Measurements from ENCODE around the gene PSTPIP1. TPM values are rescaled to one million over a fixed set of nuclear protein-coding genes. Genes with fewer than 3 reads are reported as not detected.
A peak's percentile ranks its signal among the peaks of the same experiment; 100 is the strongest.
"Not testable (repeated sequence)": the region's sequence is repeated elsewhere in the genome, so short reads cannot be mapped to it uniquely, and the experiment has no call there.

Gene PSTPIP1
- polyA plus RNA-seq (ENCODE audit: low read depth in 6 of 6): 10 to 100 TPM; 15.6 to 34.1 (median 24.1) TPM

- H3K27ac Mint-ChIP-seq: peak within 1 kb of the TSS; percentile 93 to 98 (median 95)
These were observed at the start of gene PSTPIP1 for GRCh38 chr15:76994971-76995945. Gene PSTPIP1 (plus strand): TSS chr15:76995126. CDS start chr15:76995574, 448 bp downstream.

GRCh38 chr15:76945494-76946093, 49.3 kb upstream of the PSTPIP1 start:
- no peaks in the 10 kb centered on the region for H3K27me3 Mint-ChIP-seq
- H3K36me3 Mint-ChIP-seq: peaks cover 29 to 30% of the 10 kb centered on the region in 2 donors
- H3K9me3 Mint-ChIP-seq: no peaks in the 10 kb centered on the region
- peak overlapping the region in 5 of 6 donors; percentile 2 to 78 (median 71) for H3K27ac Mint-ChIP-seq
- DNase-seq: no peak
- ATAC-seq (ENCODE audit: low read depth in 2 of 2): no peak
- H3K4me3 Mint-ChIP-seq: peak overlapping the region in 1 of 8 donors; percentile 39
- peaks cover 25 to 37% (median 33%) of the 10 kb centered on the region in 3 donors for H3K4me1 Mint-ChIP-seq

More at GRCh38 chr15:76994971-76995945, at the start of gene PSTPIP1:
- no peaks in the 10 kb centered on the region for H3K27me3 Mint-ChIP-seq
- ATAC-seq (ENCODE audit: low read depth in 2 of 2) (peak; percentile 88 to 90), DNase-seq (peak; percentile 64)
- peaks cover 35 to 57% (median 44%) of the 10 kb centered on the region in 3 donors for H3K4me1 Mint-ChIP-seq
- H3K36me3 Mint-ChIP-seq: no peaks in the 10 kb centered on the region
- H3K9me3 Mint-ChIP-seq: no peaks in the 10 kb centered on the region
- peak within 1 kb of the TSS; percentile 87 to 98 (median 96) for H3K4me3 Mint-ChIP-seq

- peak overlapping the region in 7 of 8 donors; percentile 10 to 78 (median 65) for H3K4me3 Mint-ChIP-seq
- peak; percentile 7 for DNase-seq
- peaks cover 30 to 33% of the 10 kb centered on the region in 2 donors for H3K36me3 Mint-ChIP-seq
- H3K27ac Mint-ChIP-seq: peak overlapping the region; percentile 64 to 89 (median 78)
- H3K27me3 Mint-ChIP-seq: no peaks in the 10 kb centered on the region
- H3K4me1 Mint-ChIP-seq: peaks cover 25 to 37% (median 31%) of the 10 kb centered on the region in 3 donors
- ATAC-seq (ENCODE audit: low read depth in 2 of 2): peak; percentile 61 to 63
- H3K9me3 Mint-ChIP-seq: no peaks in the 10 kb centered on the region
These were observed 47.5 kb upstream of the PSTPIP1 start for GRCh38 chr15:76947454-76947853.

- Mint-ChIP-seq H3K4me3 (no peak overlapping the region), H3K27me3 (no peaks in the 10 kb centered on the region), H3K4me1 (peaks cover 19 to 25% (median 24%) of the 10 kb centered on the region in 3 donors), H3K36me3 (peaks cover 10 to 16% of the 10 kb centered on the region in 2 donors), H3K27ac (no peak overlapping the region), H3K9me3 (no peaks in the 10 kb centered on the region)
- ATAC-seq (ENCODE audit: low read depth in 2 of 2): no peak
- DNase-seq: no peak
These were observed 43.7 kb upstream of the PSTPIP1 start for GRCh38 chr15:76951220-76951619.

GRCh38 chr15:76953913-76954312, 41.0 kb upstream of the PSTPIP1 start:
- DNase-seq (no peak), ATAC-seq (ENCODE audit: low read depth in 2 of 2) (no peak)
- Mint-ChIP-seq H3K4me3 (no peak overlapping the region), H3K27me3 (no peaks in the 10 kb centered on the region), H3K9me3 (no peaks in the 10 kb centered on the region), H3K4me1 (no peaks in the 10 kb centered on the region), H3K27ac (no peak overlapping the region), H3K36me3 (peaks cover 1 to 8% of the 10 kb centered on the region in 2 donors)

GRCh38 chr15:76954744-76955143, 40.2 kb upstream of the PSTPIP1 start:
- Mint-ChIP-seq H3K4me1 (no peaks in the 10 kb centered on the region), H3K27ac (no peak overlapping the region), H3K4me3 (no peak overlapping the region), H3K36me3 (peaks cover 0 to 4% of the 10 kb centered on the region in 2 donors), H3K9me3 (no peaks in the 10 kb centered on the region), H3K27me3 (no peaks in the 10 kb centered on the region)
- DNase-seq (no peak), ATAC-seq (ENCODE audit: low read depth in 2 of 2) (no peak)

GRCh38 chr15:76961268-76962011, 33.5 kb upstream of the PSTPIP1 start:
- peak overlapping the region in 2 of 6 donors; percentile 21 to 32 for H3K27ac Mint-ChIP-seq
- no peaks in the 10 kb centered on the region for H3K9me3 Mint-ChIP-seq

GRCh38 chr15:76962337-76963013, 32.5 kb upstream of the PSTPIP1 start:
- Mint-ChIP-seq H3K4me1 (peaks cover 8 to 11% (median 9%) of the 10 kb centered on the region in 3 donors), H3K4me3 (peak overlapping the region in 2 of 8 donors; percentile 20 to 43), H3K9me3 (no peaks in the 10 kb centered on the region), H3K27ac (peak overlapping the region; percentile 4 to 71 (median 34)), H3K36me3 (no peaks in the 10 kb centered on the region), H3K27me3 (peaks cover 0 to 4% (median 0%) of the 10 kb centered on the region in 3 donors)
- ATAC-seq (ENCODE audit: low read depth in 2 of 2) (peak; percentile 81 to 89), DNase-seq (no peak)

More at GRCh38 chr15:76961268-76962011, 33.5 kb upstream of the PSTPIP1 start:
- no peaks in the 10 kb centered on the region for H3K36me3 Mint-ChIP-seq
- peaks cover 8 to 11% (median 9%) of the 10 kb centered on the region in 3 donors for H3K4me1 Mint-ChIP-seq
- peaks cover 0 to 4% (median 0%) of the 10 kb centered on the region in 3 donors for H3K27me3 Mint-ChIP-seq
- no peak for DNase-seq
- no peak overlapping the region for H3K4me3 Mint-ChIP-seq
- ATAC-seq (ENCODE audit: low read depth in 2 of 2): no peak

- Mint-ChIP-seq H3K4me3 (no peak overlapping the region), H3K9me3 (no peaks in the 10 kb centered on the region), H3K27me3 (peaks cover 0 to 6% (median 0%) of the 10 kb centered on the region in 3 donors), H3K27ac (no peak overlapping the region), H3K4me1 (peaks cover 8 to 11% (median 9%) of the 10 kb centered on the region in 3 donors), H3K36me3 (no peaks in the 10 kb centered on the region)
- ATAC-seq (ENCODE audit: low read depth in 2 of 2) (no peak), DNase-seq (no peak)
These were observed 31.3 kb upstream of the PSTPIP1 start for GRCh38 chr15:76963596-76963995.

- H3K4me3 Mint-ChIP-seq: no peak overlapping the region
- no peaks in the 10 kb centered on the region for H3K9me3 Mint-ChIP-seq
- peaks cover 8 to 11% (median 9%) of the 10 kb centered on the region in 3 donors for H3K4me1 Mint-ChIP-seq
- no peaks in the 10 kb centered on the region for H3K36me3 Mint-ChIP-seq
- ATAC-seq (ENCODE audit: low read depth in 2 of 2): no peak
- DNase-seq: no peak
- H3K27ac Mint-ChIP-seq: no peak overlapping the region
- H3K27me3 Mint-ChIP-seq: peaks cover 0 to 8% (median 0%) of the 10 kb centered on the region in 3 donors
These were observed 30.8 kb upstream of the PSTPIP1 start for GRCh38 chr15:76964157-76964556.

GRCh38 chr15:76966051-76966450, 28.9 kb upstream of the PSTPIP1 start:
- not testable (repeated sequence) for H3K27ac Mint-ChIP-seq; H3K4me3 Mint-ChIP-seq; DNase-seq; H3K36me3 Mint-ChIP-seq; H3K27me3 Mint-ChIP-seq; H3K9me3 Mint-ChIP-seq; ATAC-seq (ENCODE audit: low read depth in 2 of 2)
- H3K4me1 Mint-ChIP-seq: peaks cover 8 to 11% (median 9%) of the 10 kb centered on the region in 3 donors

GRCh38 chr15:76967067-76967466, 27.9 kb upstream of the PSTPIP1 start:
- ATAC-seq (ENCODE audit: low read depth in 2 of 2): no peak
- Mint-ChIP-seq H3K4me3 (no peak overlapping the region), H3K27me3 (peaks cover 0 to 8% (median 0%) of the 10 kb centered on the region in 3 donors), H3K4me1 (peaks cover 7 to 8% (median 7%) of the 10 kb centered on the region in 3 donors), H3K27ac (peak overlapping the region in 1 of 6 donors; percentile 29), H3K36me3 (no peaks in the 10 kb centered on the region), H3K9me3 (no peaks in the 10 kb centered on the region)
- no peak for DNase-seq
